Stimulated activated naive CD8-positive, alpha-beta T cell treated with anti-CD3 and anti-CD28 coated beads, Interleukin-15, amount 100 ng/mL, for 72 hours (primary cell): ENCODE data around the gene ALAS1.

Experiments used
- ATAC-seq: fragments of 150-1000 bp; cut with Tn5 transposase; 2 replicates; pipeline ENCODE4 v1.10.0; 2021; ENCODE audit warnings: mild to moderate bottlenecking, moderate library complexity
- DNase-seq, 2 donors: peaks; one replicate each; pipeline ENCODE4 v3.0.0; 2021 to 2022
- H3K27ac Mint-ChIP-seq, 2 donors: one replicate each; pipeline ENCODE4 v1.8.0; 2022; ENCODE audit warnings: mild to moderate bottlenecking in 2 of 2, mixed read lengths in 2 of 2, moderate library complexity in 2 of 2
- H3K27me3 Mint-ChIP-seq: one replicate; pipeline ENCODE4 v1.8.0; 2022; ENCODE audit warnings: mixed read lengths
- H3K4me1 Mint-ChIP-seq: one replicate; pipeline ENCODE4 v1.8.0; 2022; ENCODE audit warnings: mild to moderate bottlenecking, mixed read lengths
- H3K4me3 Mint-ChIP-seq, 2 donors: one replicate each; pipeline ENCODE4 v1.8.0; 2022; ENCODE audit warnings: mild to moderate bottlenecking in 2 of 2, mixed read lengths in 2 of 2, moderate library complexity in 1 of 2
- H3K9me3 Mint-ChIP-seq, 2 donors: one replicate each; pipeline ENCODE4 v1.8.0; 2022; ENCODE audit warnings: mixed read lengths in 2 of 2

Gene ALAS1

GRCh38 chr3:52186729-52187128, 11.2 kb upstream of the ALAS1 start:
- Mint-ChIP-seq H3K4me3 (no peak overlapping the region), H3K27ac (peak overlapping the region in 1 of 2 donors; percentile 27), H3K27me3 (no peaks in the 10 kb centered on the region), H3K4me1 (no peaks in the 10 kb centered on the region), H3K9me3 (no peaks in the 10 kb centered on the region)
- ATAC-seq = no peak
- no peak for DNase-seq

- DNase-seq (no peak), ATAC-seq (no peak)
- Mint-ChIP-seq H3K4me1 (no peaks in the 10 kb centered on the region), H3K9me3 (no peaks in the 10 kb centered on the region), H3K27me3 (no peaks in the 10 kb centered on the region), H3K4me3 (no peak overlapping the region), H3K27ac (no peak overlapping the region)
These were observed 9.4 kb upstream of the ALAS1 start for GRCh38 chr3:52188556-52188955.

- Mint-ChIP-seq H3K27me3 (no peaks in the 10 kb centered on the region), H3K9me3 (no peaks in the 10 kb centered on the region), H3K27ac (no peak overlapping the region), H3K4me3 (no peak overlapping the region), H3K4me1 (peaks cover 6% of the 10 kb centered on the region)
- no peak for DNase-seq
- ATAC-seq = no peak
These were observed 7.5 kb upstream of the ALAS1 start for GRCh38 chr3:52190294-52191074.

- Mint-ChIP-seq H3K9me3 (no peaks in the 10 kb centered on the region), H3K27ac (no peak overlapping the region), H3K4me3 (no peak overlapping the region), H3K4me1 (peaks cover 17% of the 10 kb centered on the region), H3K27me3 (no peaks in the 10 kb centered on the region)
- DNase-seq = no peak
- ATAC-seq = no peak
These were observed 6.3 kb upstream of the ALAS1 start for GRCh38 chr3:52191663-52192062.

- Mint-ChIP-seq H3K27me3 (no peaks in the 10 kb centered on the region), H3K27ac (peak overlapping the region in 1 of 2 donors; percentile 22), H3K4me1 (peaks cover 30% of the 10 kb centered on the region), H3K4me3 (no peak overlapping the region), H3K9me3 (no peaks in the 10 kb centered on the region)
- DNase-seq = no peak
- ATAC-seq = no peak
These were observed 4.9 kb upstream of the ALAS1 start for GRCh38 chr3:52193065-52193464.

- Mint-ChIP-seq H3K4me1 (peaks cover 43% of the 10 kb centered on the region), H3K4me3 (no peak overlapping the region), H3K9me3 (no peaks in the 10 kb centered on the region), H3K27ac (no peak overlapping the region), H3K27me3 (no peaks in the 10 kb centered on the region)
- DNase-seq (no peak), ATAC-seq (no peak)
These were observed 3.3 kb upstream of the ALAS1 start for GRCh38 chr3:52194485-52195290.

GRCh38 chr3:52195291-52195597, 2.7 kb upstream of the ALAS1 start:
- ATAC-seq = no peak
- Mint-ChIP-seq H3K27ac (no peak overlapping the region), H3K27me3 (no peaks in the 10 kb centered on the region), H3K4me1 (peaks cover 48% of the 10 kb centered on the region), H3K9me3 (no peaks in the 10 kb centered on the region), H3K4me3 (no peak overlapping the region)
- DNase-seq = no peak

GRCh38 chr3:52195823-52196331, 2.1 kb upstream of the ALAS1 start:
- Mint-ChIP-seq H3K9me3 (no peaks in the 10 kb centered on the region), H3K27me3 (no peaks in the 10 kb centered on the region), H3K4me3 (no peak overlapping the region), H3K4me1 (peaks cover 53% of the 10 kb centered on the region), H3K27ac (no peak overlapping the region)
- DNase-seq (no peak), ATAC-seq (no peak)

- H3K27me3 Mint-ChIP-seq = no peaks in the 10 kb centered on the region
These were observed 983 bp upstream of the ALAS1 start for GRCh38 chr3:52196977-52197376.

GRCh38 chr3:52197499-52197841, 490 bp upstream of the ALAS1 start:
- H3K4me3 Mint-ChIP-seq = peak overlapping the region; percentile 91 to 96
- no peak for DNase-seq
- peak overlapping the region; percentile 5 to 96 for H3K27ac Mint-ChIP-seq
- no peaks in the 10 kb centered on the region for H3K27me3 Mint-ChIP-seq
- no peaks in the 10 kb centered on the region for H3K9me3 Mint-ChIP-seq
- H3K4me1 Mint-ChIP-seq = peaks cover 69% of the 10 kb centered on the region
- ATAC-seq = peak; percentile 16

More at GRCh38 chr3:52196977-52197376, 983 bp upstream of the ALAS1 start:
- peak overlapping the region in 1 of 2 donors; percentile 30 for H3K27ac Mint-ChIP-seq
- peaks cover 64% of the 10 kb centered on the region for H3K4me1 Mint-ChIP-seq
- no peak for ATAC-seq
- DNase-seq = no peak
- no peaks in the 10 kb centered on the region for H3K9me3 Mint-ChIP-seq
- H3K4me3 Mint-ChIP-seq = peak overlapping the region in 1 of 2 donors; percentile 96

GRCh38 chr3:52198643-52199608, 966 bp downstream of the ALAS1 start:
- DNase-seq (no peak), ATAC-seq (no peak)
- peak overlapping the region; percentile 91 to 99 for H3K27ac Mint-ChIP-seq
- H3K27me3 Mint-ChIP-seq = no peaks in the 10 kb centered on the region
- no peaks in the 10 kb centered on the region for H3K9me3 Mint-ChIP-seq
- peaks cover 83% of the 10 kb centered on the region for H3K4me1 Mint-ChIP-seq
- H3K4me3 Mint-ChIP-seq = peak overlapping the region; percentile 91 to 96

- H3K27ac Mint-ChIP-seq = peak overlapping the region in 1 of 2 donors; percentile 44
- no peaks in the 10 kb centered on the region for H3K9me3 Mint-ChIP-seq
- H3K4me3 Mint-ChIP-seq = no peak overlapping the region
- peaks cover 82% of the 10 kb centered on the region for H3K4me1 Mint-ChIP-seq
- no peak for ATAC-seq
- DNase-seq = no peak
- no peaks in the 10 kb centered on the region for H3K27me3 Mint-ChIP-seq
These were observed 3.2 kb downstream of the ALAS1 start for GRCh38 chr3:52200981-52201679.

- Mint-ChIP-seq H3K27ac (no peak overlapping the region), H3K4me1 (peaks cover 69% of the 10 kb centered on the region), H3K9me3 (no peaks in the 10 kb centered on the region), H3K27me3 (no peaks in the 10 kb centered on the region), H3K4me3 (no peak overlapping the region)
- DNase-seq = no peak
- no peak for ATAC-seq
These were observed 4.6 kb downstream of the ALAS1 start for GRCh38 chr3:52202384-52203077.

- DNase-seq = no peak
- Mint-ChIP-seq H3K27ac (no peak overlapping the region), H3K4me1 (peaks cover 61% of the 10 kb centered on the region), H3K9me3 (no peaks in the 10 kb centered on the region), H3K27me3 (no peaks in the 10 kb centered on the region), H3K4me3 (no peak overlapping the region)
- ATAC-seq = no peak
These were observed 5.7 kb downstream of the ALAS1 start for GRCh38 chr3:52203701-52204100.
